HG02763 (cell line): ENCODE data around the gene EPB41L3.
"Not testable (repeated sequence)": the region's sequence is repeated elsewhere in the genome, so short reads cannot be mapped to it uniquely, and the experiment has no call there.

ENCODE experiments used
- ATAC-seq: cut with Tn5 transposase; IDR thresholded peaks from one replicate; pipeline ENCODE4 v1.9.1; 2021; ENCODE audit warnings: mild to moderate bottlenecking, moderate library complexity; ENCODE audit not compliant: unreplicated experiment

Gene EPB41L3

DNA sequence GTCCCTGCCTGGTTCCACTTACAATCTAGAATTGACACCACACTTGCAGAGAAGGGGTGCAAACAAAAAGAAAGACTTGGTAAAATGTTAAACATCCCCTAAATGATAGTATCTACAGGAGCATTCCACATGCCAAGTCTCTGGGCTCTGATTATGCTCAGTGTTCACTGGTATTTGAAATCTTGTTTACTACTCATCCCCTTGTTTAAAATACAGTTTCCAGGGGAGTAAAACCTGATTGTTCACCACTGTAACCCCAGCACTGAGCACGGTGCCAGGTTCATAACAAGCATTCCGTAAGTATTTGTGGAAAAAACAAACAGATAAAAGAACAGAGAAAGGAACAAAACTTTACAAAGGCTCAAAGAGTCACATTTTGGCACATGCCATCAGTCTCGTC lies 11.7 kb downstream of the EPB41L3 start:
- ATAC-seq = no peak

GRCh38 chr18:5530629-5531178 lies 13.1 kb downstream of the EPB41L3 start:
- ATAC-seq = no peak

GRCh38 chr18:5529471-5529870 lies 14.3 kb downstream of the EPB41L3 start:
- ATAC-seq = no peak

GRCh38 chr18:5527603-5528002 lies 16.2 kb downstream of the EPB41L3 start:
- no peak for ATAC-seq

- no peak for ATAC-seq
Measured at GRCh38 chr18:5524660-5525059, 19.1 kb downstream of the EPB41L3 start.

DNA sequence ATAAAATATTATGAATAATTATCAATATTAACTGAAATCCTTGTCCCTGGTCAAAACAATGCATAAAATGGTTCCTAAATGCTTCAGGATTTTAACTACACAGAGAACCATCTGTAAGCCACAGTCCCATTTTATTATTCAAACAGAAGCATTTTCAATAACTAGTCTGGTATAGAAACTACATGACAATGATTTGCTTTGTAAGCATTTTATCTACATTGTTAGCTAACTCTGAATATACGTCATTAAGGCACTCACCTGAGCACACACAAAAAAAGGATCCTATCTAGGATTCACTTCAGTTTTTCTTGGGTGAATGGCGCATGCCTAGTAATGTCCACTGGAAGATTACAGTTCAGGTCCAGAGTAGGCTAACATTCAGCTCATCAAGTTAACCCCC lies 22.8 kb downstream of the EPB41L3 start:
- no peak for ATAC-seq

DNA sequence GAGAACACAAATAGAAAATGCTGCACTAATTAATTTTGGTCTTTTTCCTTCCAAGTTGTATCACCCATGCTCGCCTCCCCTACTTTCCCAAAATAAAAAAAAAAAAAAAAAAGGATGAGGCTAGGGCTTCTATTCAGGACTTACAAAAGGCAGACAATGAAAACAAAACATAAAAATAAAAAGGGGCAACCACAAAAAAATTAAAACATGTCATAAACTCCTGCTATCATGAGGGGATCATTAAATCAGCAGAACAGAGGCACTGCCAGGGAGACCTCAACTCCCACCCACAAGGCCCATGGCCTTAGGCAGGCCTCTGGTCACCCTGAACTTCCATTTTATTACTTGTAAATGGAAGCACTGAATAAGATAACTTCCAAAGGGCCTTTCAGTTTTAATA lies 23.3 kb downstream of the EPB41L3 start:
- ATAC-seq = no peak

- no peak for ATAC-seq
Measured at GRCh38 chr18:5519448-5520298, 24.1 kb downstream of the EPB41L3 start.

GRCh38 chr18:5518899-5519371 lies 24.9 kb downstream of the EPB41L3 start:
- ATAC-seq = no peak

- ATAC-seq = no peak
Measured at GRCh38 chr18:5518179-5518770, 25.5 kb downstream of the EPB41L3 start.

DNA sequence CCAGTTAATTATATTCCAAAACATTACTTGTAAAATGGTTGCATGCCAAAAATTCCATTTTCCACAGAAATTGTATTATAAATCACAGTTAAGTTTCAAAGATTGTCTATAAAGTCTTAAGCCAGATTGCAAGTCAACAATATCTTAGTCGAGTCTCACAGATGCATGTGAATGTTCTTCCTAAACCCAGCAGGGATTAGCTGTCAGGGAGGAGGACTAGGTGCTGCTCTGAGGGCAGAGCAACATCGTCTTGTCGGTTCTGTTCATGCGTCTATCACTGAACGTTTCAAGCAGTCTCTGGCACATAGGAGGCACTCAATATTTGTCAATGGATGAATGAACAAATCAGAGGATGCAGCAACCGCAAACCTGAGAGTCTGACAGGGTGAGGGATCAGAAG lies 27.0 kb downstream of the EPB41L3 start:
- ATAC-seq = no peak

- no peak for ATAC-seq
Measured at GRCh38 chr18:5515011-5515784, 28.6 kb downstream of the EPB41L3 start.

GRCh38 chr18:5513947-5514346 lies 29.9 kb downstream of the EPB41L3 start:
- no peak for ATAC-seq

- no peak for ATAC-seq
Measured at GRCh38 chr18:5512176-5512575, 31.6 kb downstream of the EPB41L3 start.

- ATAC-seq = not testable (repeated sequence)
Measured at GRCh38 chr18:5511541-5511940, 32.3 kb downstream of the EPB41L3 start.

DNA sequence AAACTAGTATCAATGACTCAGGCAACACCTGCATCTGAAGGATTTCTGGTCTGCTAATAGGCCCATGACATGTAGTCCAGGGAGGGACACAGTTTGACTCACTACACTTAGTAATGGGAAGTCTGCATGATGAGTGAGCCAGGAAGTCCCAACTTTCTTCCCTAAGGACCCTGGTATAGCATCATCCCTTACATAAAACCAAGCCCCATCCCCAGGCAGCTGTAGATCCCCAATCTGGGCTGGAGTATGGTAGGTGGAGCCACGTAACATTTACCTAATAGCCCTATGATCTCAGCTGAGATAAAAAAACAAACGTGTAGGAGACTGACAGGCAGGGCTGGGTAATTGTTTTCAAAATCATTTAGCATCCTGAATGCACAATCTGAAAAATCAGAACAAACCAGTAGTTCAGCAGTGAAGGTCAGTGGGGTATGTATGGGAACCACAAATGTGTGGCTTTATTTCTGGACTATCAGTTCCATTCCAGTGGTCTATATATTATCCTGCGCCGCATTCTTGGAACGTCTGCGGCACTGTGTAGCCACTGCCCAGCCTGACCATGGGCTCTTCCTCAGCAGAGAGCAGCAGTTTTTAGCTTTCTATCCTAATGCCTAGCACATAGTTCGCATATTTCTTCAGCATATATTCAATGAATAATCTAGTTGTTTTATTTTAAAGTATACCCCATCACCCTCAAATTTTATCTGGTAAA lies 33.5 kb downstream of the EPB41L3 start:
- no peak for ATAC-seq

GRCh38 chr18:5508821-5509220 lies 35.0 kb downstream of the EPB41L3 start:
- no peak for ATAC-seq

GRCh38 chr18:5507756-5508155 lies 36.0 kb downstream of the EPB41L3 start:
- no peak for ATAC-seq

DNA sequence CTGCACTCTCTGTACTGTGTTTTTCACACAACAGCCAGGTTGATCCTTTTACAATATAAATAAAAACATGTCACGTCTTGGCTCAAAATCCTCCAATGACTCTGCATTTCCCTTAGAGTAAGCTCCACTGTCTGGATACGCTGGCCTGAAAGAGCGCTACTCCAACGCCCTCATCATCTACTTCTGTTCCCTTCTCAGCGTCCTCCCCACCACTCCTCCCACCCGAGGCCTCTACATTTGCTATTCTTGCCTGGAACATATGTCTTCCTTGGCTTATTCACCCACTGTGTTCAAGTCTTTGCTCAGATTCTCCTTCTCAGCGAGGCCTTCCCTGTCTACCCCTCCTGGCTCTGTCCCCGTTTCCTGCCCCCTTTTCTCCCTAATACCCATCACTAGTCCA lies 37.6 kb downstream of the EPB41L3 start:
- no peak for ATAC-seq

- no peak for ATAC-seq
Measured at GRCh38 chr18:5503740-5504139, 40.1 kb downstream of the EPB41L3 start.
